ENCODE measurements around the gene NRBF2. TPM values are rescaled to one million over a fixed set of nuclear protein-coding genes. Genes with fewer than 3 reads are reported as not detected.

NRBF2 gene
- total RNA-seq, 1 experiment from 2014 or later: 44.9 TPM

DNA sequence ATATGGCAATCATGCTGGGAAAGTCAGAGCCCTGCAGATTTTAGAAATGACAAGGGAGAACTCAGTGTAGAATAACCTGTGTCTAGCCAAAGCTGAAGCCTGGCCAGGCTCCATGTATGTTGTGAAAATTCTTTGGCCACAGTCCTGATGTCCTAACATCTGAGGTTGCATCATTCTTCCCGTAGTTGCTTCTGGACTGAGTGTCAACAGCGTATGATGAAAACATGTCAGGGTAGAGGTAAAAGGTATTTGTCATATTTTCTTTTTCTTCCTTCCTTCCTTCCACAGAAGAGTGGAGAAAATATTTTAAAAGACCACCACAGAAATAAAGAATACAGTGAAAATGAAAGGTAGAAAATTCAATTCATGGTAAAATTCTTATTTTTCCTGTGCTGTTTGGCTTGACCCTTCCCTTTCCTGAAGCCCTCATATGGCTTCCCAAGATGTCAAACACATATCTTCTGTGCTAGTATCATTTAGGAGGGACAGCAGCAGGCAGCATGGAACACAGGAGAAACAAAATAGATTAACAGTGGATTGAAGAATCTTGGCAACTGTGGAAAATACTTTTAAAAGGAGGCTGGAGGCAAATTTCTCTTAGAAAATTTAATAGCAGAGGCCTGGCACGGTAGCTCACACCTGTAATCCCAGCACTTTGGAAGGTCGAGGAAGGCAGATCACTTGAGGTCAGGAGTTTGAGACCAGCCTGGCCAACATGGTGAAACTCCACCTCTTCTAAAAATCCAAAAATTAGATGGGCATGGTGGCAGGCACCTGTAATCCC lies 18.9 kb upstream of the NRBF2 start:
- TF ChIP-seq, protein P1, sequence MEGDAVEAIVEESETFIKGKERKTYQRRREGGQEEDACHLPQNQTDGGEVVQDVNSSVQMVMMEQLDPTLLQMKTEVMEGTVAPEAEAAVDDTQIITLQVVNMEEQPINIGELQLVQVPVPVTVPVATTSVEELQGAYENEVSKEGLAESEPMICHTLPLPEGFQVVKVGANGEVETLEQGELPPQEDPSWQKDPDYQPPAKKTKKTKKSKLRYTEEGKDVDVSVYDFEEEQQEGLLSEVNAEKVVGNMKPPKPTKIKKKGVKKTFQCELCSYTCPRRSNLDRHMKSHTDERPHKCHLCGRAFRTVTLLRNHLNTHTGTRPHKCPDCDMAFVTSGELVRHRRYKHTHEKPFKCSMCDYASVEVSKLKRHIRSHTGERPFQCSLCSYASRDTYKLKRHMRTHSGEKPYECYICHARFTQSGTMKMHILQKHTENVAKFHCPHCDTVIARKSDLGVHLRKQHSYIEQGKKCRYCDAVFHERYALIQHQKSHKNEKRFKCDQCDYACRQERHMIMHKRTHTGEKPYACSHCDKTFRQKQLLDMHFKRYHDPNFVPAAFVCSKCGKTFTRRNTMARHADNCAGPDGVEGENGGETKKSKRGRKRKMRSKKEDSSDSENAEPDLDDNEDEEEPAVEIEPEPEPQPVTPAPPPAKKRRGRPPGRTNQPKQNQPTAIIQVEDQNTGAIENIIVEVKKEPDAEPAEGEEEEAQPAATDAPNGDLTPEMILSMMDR (IDR thresholded peaks at IDR 0.05; ENCODE audit: unreplicated experiment): no peak
- intact Hi-C loops (cut with micrococcal nuclease): loop anchor here (1.0 to 2.0 kb wide), 2 partner anchors 19 to 29 kb away; partner anchors contain the start of gene NRBF2
- ChIA-PET CTCF (interaction anchor here (0.7 kb wide), 2 partner anchors 612 to 1088 kb away, joined by 3 to 4 read pairs; no protein-coding TSS in a partner anchor), POLR2A (interaction anchor here (0.6 to 7.7 kb wide), 6 partner anchors 13 to 410 kb away, joined by 3 to 154 read pairs (median 4); partner anchors contain the start of gene NRBF2)
- Mint-ChIP-seq H3K36me3 (ENCODE audit: insufficient read depth, unreplicated experiment) (no peaks in the 10 kb centered on the region), H3K4me3 (ENCODE audit: unreplicated experiment) (peak overlapping the region; percentile 47), H3K27me3 (ENCODE audit: insufficient read depth, unreplicated experiment) (no peaks in the 10 kb centered on the region), H3K27ac (ENCODE audit: low read depth, unreplicated experiment) (peak overlapping the region; percentile 99), H3K9me3 (ENCODE audit: unreplicated experiment) (no peaks in the 10 kb centered on the region), H3K4me1 (ENCODE audit: insufficient read depth, unreplicated experiment) (peaks cover 24% of the 10 kb centered on the region)
- TSS peak; percentile 93 for BruUV-seq (replicated peaks)
- DNase-seq (ENCODE audit: unreplicated experiment): peak; percentile 98

DNA sequence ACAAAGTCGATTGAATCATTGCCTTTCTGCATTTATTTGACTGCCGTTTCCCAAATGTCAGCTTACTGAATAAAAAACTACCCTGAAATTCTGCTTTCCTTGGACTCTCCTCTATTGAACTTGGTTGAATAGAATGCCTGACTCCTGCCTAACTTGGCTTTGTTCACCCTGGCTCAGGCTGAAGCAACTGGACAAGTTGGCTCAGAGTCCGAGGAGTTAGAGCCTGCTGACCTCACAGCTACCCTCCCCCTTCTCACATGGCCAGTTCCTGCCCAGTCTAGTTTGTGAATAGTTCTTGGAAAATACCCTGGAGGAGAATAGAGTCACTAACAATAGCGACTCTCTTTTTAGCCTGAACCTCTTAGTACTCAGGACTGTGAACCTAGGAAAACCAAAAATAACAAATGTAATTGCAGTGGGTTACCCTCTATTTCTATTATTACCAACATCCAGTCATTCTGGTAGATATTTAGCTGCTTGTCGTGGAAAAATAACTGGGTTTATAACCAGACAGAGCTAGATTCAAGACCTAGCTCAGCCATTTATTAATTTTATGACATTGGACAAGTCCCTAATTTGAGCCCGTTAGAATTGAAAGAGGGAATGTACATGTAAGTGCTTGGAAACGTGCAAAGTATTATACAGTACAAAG lies 17.3 kb upstream of the NRBF2 start:
- peaks cover 24% of the 10 kb centered on the region for H3K4me1 Mint-ChIP-seq (ENCODE audit: insufficient read depth, unreplicated experiment)
- ChIA-PET CTCF (interaction anchor here (0.9 to 1.5 kb wide), 5 partner anchors 16 to 51 kb away, joined by 3 to 9 read pairs (median 3); partner anchors contain the start of gene NRBF2), POLR2A (interaction anchor here (0.6 to 7.7 kb wide), 17 partner anchors 8 to 1218 kb away, joined by 3 to 154 read pairs (median 3); partner anchors contain the start of genes ADO and NRBF2)
- TF ChIP-seq, protein P1 (IDR thresholded peaks at IDR 0.05; ENCODE audit: unreplicated experiment): no peak
- H3K9me3 Mint-ChIP-seq (ENCODE audit: unreplicated experiment): no peaks in the 10 kb centered on the region
- H3K4me3 Mint-ChIP-seq (ENCODE audit: unreplicated experiment): no peak overlapping the region
- no peaks in the 10 kb centered on the region for H3K27me3 Mint-ChIP-seq (ENCODE audit: insufficient read depth, unreplicated experiment)
- intact Hi-C loops (cut with micrococcal nuclease): loop anchor here (2.0 kb wide), 1 partner anchor 31 kb away; no protein-coding TSS in a partner anchor
- H3K27ac Mint-ChIP-seq (ENCODE audit: low read depth, unreplicated experiment): peak overlapping the region; percentile 99
- peak; percentile 97 for DNase-seq (ENCODE audit: unreplicated experiment)
- H3K36me3 Mint-ChIP-seq (ENCODE audit: insufficient read depth, unreplicated experiment): no peaks in the 10 kb centered on the region
- BruUV-seq (replicated peaks): no TSS peak

DNA sequence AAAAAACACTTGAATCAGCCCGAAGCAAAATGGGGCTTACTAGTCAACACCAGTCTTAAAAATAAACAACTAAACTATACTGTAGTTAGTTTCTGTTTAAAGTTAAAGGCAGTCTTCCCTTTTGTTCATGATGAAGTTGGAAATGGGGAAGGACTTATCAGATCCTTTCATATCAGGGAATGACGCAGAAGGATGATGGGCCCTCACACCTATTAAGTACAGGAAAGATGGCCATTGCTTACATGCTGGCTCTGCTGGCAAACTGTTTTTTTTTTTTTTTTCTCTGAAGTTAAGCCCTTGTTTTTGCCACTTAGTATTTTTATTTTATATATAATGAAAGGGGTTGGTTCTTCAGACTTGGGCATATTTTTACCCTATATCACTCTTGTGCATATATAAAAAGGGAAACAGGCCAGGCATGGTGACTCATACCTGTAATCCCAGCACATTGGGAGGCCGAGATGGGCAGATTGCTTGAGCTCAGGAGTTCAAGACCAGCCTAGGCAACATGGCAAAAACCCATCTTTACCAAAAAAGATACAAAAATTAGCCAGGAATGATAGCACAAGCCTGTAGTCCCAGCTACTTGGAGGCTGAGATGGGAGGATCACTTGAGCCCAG lies 16.6 kb upstream of the NRBF2 start:
- H3K27ac Mint-ChIP-seq (ENCODE audit: low read depth, unreplicated experiment): peak overlapping the region; percentile 99
- no peaks in the 10 kb centered on the region for H3K27me3 Mint-ChIP-seq (ENCODE audit: insufficient read depth, unreplicated experiment)
- no peaks in the 10 kb centered on the region for H3K36me3 Mint-ChIP-seq (ENCODE audit: insufficient read depth, unreplicated experiment)
- peaks cover 24% of the 10 kb centered on the region for H3K4me1 Mint-ChIP-seq (ENCODE audit: insufficient read depth, unreplicated experiment)
- H3K9me3 Mint-ChIP-seq (ENCODE audit: unreplicated experiment): no peaks in the 10 kb centered on the region
- no TSS peak for BruUV-seq (replicated peaks)
- no peak overlapping the region for H3K4me3 Mint-ChIP-seq (ENCODE audit: unreplicated experiment)
- ChIA-PET CTCF (interaction anchor here (0.6 to 1.5 kb wide), 4 partner anchors 11 to 622 kb away, joined by 3 to 9 read pairs (median 3); partner anchors contain the start of gene NRBF2), POLR2A (interaction anchor here (0.6 to 7.7 kb wide), 13 partner anchors 8 to 1219 kb away, joined by 3 to 154 read pairs (median 4); partner anchors contain the start of genes ADO and NRBF2)
- TF ChIP-seq, protein P1 (IDR thresholded peaks at IDR 0.05; ENCODE audit: unreplicated experiment): no peak
- intact Hi-C loops (cut with micrococcal nuclease): no loop called here
- DNase-seq (ENCODE audit: unreplicated experiment): peak; percentile 11
